Right lung (tissue), 5 donors: ENCODE data around the gene PFDN5. TPM values are rescaled to one million over a fixed set of nuclear protein-coding genes. Genes with fewer than 3 reads are reported as not detected.
"Not testable (repeated sequence)": the region's sequence is repeated elsewhere in the genome, so short reads cannot be mapped to it uniquely, and the experiment has no call there.

Experiments
- DNase-seq, 2 donors: peaks; one replicate each; pipeline ENCODE4 v3.0.0-alpha.2; 2013
- polyA plus RNA-seq, 5 donors: library from polyadenylated mRNA; unstranded; fragments of 120-200 nt; gene quantifications; one replicate each; pipeline versions ENCODE4 v1.2.1 to v1.2.3, GENCODE V29; 2013; ENCODE audit warnings: inconsistent platforms in 1 of 5, low replicate concordance in 1 of 5; ENCODE audit not compliant: insufficient read length in 5 of 5, insufficient read depth in 1 of 5

The PFDN5 gene
- polyA plus RNA-seq, 5 donors: 683 to 991 (median 734) TPM

DNA sequence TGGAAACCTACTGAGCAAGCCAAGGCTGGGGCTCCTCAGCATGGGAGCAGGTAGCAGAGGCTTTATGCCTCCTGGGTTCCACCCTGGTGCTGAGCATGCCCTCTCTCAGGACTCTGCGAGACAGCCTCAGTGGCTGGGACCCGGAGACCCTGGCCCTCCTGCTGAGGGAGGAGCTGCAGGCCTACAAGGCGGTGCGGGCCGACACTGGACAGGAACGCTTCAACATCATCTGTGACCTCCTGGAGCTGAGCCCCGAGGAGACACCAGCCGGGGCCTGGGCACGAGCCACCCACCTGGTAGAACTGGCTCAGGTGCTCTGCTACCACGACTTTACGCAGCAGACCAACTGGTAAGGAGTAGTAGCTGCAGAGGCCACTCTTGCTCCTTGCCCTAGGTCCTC is 18.8 kb upstream of the PFDN5 start:
- no peak for DNase-seq

DNA sequence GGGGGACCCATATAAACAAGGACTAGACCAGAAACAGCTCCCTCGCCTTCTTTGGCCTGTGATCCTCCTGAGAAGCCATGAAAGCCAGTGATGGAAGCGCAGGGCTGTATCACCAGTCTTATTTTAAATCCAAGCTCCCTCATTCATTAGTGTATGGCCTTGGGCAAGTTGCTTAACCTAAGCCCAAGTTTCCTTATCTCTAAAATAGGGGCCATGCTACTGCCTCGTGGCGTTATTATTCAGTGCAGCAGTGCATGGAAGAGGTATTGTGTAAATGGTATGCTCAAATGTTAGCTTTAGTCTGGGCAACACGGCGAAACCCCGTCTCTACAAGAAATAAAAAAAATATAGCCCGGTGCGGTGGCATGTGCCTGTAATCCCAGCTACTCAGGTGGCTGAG is 17.4 kb upstream of the PFDN5 start:
- DNase-seq: no peak

DNA sequence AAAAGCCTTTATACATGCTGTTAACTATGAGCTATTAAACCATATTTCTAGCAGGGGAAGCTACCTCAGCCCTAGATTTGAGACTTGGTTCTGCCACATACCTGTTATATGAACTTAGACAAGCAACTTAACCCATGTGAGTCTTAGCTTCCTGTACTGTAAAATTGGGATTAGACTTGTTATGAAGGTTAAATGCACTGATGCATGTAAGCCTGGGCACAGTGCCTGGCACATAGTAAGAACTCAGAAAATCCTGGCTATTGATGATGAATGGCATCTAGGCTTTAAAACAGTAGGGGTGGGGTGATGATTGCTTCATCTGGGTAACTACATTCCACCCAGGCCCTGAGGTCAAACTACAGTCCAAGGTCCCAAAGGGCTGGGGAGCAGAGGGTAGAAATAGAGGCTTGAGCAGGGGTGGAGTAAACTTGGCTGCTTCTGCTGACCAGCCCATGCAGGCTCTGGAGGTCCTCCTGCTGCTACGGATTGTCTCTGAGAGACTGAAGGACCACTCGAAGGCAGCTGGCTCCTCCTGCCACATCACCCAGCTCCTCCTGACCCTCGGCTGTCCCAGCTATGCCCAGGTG is 16.0 kb upstream of the PFDN5 start:
- no peak for DNase-seq

DNA sequence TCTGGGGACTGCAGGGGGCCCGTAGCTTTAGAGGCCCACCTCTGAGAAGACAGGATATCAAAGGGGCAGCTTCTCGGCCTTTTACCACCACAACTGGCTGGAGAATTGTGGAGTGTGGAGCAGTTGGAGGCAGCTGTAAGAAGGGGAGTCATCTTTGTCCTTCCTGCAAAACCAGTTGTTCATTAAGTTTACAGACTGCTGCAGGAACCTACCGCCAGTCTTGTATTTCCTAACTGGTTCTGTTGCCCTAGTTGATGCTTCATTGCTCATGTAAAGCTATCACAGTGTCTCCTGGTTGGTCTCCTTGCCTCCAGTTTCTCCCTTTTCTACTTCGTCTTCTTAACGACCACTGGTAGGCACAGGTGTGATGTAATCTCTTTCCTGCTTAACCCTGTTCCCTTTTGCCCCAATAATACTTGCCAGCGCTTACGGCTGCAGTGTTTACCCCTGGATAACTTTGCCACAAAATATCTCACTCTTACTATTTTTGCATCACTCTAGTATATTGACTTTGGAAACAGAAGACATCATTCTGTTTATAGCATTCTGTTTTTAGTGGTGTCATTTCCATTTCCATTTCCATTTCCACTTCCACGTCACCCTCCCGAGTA is 15.3 kb upstream of the PFDN5 start:
- no peak for DNase-seq

DNA sequence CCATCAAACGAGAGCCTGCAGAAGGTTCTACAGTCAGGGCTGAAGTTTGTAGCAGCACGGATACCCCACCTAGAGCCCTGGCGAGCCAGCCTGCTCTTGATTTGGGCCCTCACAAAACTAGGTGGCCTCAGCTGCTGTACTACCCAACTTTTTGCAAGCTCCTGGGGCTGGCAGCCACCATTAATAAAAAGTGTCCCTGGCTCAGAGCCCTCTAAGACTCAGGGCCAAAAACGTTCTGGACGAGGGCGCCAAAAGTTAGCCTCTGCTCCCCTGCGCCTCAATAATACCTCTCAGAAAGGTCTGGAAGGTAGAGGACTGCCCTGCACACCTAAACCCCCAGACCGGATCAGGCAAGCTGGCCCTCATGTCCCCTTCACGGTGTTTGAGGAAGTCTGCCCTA is 8.9 kb upstream of the PFDN5 start:
- DNase-seq: no peak

DNA sequence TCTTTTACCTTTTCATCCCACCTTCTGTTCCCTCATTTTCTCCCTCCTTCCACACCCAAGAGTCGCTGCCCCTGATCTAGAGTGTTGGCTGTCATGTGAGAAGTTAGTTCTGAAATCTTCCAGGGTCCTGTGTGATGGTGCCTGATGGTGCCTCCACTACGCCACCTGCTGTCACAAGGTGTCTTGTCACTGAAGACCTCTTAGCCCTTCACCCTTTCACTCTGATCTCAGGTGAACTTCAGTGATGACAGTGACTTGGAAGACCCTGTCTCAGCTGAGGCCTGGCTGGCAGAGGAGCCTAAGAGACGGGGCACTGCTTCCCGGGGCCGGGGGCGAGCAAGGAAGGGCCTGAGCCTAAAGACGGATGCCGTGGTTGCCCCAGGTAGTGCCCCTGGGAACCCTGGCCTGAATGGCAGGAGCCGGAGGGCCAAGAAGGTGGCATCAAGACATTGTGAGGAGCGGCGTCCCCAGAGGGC is 7.6 kb upstream of the PFDN5 start:
- peak in 1 of 2 donors; percentile 45 for DNase-seq

DNA sequence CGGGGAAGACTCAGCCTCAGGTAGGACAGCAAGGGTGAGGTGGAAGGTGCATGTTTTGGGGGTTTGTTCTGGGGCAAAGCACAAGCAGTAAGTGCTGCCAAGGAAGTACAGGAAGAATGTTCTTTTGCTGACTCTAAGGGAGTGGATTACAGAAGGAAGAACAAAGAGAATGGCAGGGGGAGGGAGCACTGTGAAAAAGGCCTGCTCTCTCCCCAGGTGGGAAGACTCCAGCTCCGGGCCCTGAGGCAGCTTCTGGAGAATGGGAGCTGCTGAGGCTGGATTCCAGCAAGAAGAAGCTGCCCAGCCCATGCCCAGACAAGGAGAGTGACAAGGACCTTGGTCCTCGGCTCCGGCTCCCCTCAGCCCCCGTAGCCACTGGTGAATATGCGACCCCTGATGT is 7.0 kb upstream of the PFDN5 start:
- DNase-seq: no peak

DNA sequence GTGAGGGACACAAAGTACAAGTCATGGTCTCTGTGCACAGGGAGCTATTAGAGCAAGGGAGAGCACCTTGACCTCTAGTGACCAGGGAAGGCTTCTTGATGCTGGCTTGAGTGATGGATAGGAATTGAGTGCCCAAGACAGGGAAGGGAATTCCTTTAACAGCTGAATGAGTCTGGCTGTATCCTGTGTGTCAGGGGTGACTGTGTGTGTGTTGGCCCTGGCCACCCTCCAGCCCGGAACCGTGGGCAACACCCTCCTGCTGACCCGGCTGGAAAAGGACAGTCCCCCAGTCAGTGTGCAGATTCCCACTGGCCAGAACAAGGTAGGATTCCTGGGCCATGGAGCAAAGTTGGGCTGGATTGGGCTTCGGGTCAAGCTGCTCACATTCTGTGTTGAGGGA is 5.5 kb upstream of the PFDN5 start:
- no peak for DNase-seq

DNA sequence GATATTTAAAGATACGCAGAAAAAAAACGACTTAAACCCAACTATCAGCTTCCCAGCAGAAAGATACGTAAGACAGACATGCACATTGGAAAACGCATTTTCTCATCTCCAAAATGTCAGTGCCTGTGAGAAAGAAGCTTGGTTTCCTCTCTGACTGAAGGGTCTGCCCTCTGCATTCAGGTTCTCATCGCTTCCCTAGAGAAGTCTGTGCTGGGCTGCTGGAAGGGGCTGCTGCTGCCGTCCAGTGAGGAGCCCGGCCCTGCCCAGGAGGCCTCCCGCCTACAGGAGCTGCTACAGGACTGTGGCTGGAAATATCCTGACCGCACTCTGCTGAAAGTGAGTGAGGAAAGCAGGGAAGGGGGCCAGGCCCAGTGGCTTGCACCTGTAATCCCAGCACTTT is 4.7 kb upstream of the PFDN5 start:
- DNase-seq: no peak

DNA sequence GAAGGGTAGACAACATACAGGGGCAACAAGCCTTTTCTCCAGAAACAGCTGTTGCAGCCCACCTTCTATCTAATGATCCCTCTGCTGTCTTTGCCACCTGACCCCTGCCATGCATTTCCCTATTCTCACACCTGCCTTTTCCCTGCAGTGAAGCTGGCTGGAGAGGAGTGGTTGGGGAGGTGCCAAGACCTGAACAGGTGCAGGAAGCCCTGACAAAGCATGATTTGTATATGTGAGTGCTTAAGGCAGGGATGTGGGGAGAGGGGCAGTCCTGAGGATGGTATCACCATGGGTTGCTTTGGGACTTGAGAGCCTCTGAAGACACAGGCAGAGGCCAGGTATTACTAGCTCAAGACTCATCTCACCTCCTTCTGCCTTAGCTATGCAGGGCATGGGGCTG is 2.9 kb upstream of the PFDN5 start:
- no peak for DNase-seq

DNA sequence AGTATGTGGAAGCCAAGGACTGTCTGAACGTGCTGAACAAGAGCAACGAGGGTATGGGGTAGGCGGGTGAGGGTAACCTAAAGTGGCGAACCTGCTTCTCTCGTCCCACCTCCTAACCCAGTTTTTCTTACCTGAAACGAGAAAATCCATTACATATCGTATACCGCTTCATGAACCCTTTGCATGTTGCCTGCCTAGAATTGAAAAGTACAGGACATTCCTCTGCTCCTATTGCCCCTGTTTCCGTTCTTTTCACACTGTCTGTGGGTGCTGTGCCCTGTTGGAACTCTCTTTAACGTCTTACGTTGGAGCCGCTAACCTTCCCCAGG is 513 bp downstream of the PFDN5 start:
- no peak for DNase-seq

DNA sequence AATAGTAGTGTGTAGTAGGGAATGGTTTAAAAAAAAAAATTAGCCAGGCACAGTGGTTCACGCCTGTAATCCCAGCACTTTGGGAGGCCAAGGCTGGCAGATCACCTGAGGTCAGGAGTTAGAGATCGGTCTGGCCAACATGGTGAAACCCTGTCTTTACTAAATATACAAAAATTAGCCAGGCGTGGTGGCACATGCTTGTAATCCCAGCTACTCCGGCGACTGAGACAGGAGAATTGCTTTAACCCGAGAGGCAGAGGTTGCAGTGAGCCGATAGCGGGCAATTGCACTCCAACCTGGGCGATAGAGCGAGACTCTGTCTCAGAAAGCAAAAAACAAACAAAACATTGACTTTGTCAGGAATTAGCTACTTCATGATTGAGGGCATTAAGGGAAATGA is 1.8 kb downstream of the PFDN5 start:
- not testable (repeated sequence) for DNase-seq

DNA sequence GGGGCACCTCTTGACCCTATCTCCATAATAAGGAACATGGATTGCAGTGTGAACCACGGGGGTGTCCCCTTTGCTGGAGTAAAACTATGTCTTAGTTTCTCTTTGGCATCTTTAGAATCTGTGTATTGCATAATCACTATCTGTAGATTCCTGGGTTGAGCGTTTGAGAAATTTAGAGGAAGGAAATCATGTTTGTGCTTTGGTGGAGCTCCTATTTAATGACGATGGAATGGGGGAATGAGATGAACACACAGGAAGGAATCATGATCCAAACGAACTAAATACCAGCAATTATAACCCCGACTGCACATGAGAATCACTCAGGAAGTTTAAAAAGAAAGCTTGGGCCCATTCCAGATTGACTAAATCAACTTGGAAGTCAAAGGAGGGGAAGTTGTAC is 2.8 kb downstream of the PFDN5 start:
- no peak for DNase-seq

DNA sequence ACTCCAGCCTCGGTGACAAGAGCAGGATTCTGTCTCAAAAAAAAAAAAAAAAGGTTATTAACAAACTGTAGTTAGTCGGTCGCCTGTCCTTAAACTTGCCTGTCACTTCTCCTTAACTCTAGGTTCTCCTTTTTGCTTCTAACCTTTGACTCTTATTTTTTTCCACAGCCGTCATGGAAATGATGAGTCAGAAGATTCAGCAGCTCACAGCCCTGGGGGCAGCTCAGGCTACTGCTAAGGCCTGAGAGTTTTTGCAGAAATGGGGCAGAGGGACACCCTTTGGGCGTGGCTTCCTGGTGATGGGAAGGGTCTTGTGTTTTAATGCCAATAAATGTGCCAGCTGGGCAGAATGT is 3.7 kb downstream of the PFDN5 start:
- no peak for DNase-seq

DNA sequence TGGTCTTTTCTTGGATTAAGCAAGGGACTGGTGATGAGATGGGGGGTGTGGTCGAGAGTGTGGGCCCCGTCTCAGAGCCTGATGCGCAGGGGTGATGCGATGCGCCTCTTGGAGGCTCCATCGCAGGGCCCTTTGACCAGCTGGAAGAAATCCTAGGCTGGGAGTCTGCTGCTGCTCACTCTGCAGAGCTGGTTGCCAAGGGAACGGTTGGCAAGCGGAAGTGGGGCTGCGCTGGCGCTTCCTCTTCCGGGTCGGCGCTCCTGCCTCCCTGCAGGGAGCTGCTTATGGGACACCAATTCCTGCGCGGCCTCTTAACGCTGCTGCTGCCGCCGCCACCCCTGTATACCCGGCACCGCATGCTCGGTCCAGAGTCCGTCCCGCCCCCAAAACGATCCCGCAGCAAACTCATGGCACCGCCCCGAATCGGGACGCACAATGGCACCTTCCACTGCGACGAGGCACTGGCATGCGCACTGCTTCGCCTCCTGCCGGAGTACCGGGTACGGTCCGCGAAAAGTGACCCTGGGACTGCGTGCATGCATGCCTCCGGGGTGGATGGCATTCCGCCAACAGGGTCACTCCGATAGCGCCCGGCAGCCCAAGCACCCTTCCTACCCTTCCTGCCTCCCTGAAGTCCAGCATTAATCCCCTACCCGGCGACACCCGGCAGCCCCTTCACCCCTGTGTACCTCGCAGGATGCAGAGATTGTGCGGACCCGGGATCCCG is 4.3 kb downstream of the PFDN5 start, which contains the start of gene MYG1:
Gene MYG1 (plus strand): TSS at position 242 of the 727 bp plus-strand sequence. CDS start 43 bp downstream, at position 285.
- peak; percentile 90 to 91 for DNase-seq

DNA sequence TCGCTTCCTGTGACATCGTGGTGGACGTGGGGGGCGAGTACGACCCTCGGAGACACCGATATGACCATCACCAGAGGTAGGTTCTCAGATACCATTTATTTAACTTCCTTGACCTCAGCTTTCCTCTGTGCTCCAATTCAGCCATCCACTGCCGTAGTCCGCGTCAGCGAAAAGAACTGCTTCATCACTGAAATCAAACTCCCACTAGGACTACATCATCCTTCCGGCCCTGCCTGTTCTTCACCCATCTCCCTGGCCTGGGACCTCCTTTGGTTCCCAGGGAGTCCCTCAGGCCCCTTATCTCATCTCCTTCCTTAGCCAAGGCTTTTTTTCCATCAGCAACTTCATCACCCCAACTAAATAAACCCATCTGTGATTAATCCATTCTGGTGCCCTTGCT is 4.8 kb downstream of the PFDN5 start:
- no peak for DNase-seq

DNA sequence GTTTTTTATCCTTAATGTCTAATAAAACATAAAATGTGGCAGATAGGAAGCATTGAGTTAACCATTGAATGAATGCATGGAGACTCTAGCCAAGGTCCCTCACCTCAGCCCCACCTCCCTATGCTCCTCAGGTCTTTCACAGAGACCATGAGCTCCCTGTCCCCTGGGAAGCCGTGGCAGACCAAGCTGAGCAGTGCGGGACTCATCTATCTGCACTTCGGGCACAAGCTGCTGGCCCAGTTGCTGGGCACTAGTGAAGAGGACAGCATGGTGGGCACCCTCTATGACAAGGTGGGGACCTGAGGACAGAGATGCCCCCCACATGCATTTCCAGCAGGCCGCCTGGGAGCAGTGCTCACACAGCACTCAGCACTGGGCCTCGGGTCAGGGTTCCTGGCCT is 7.6 kb downstream of the PFDN5 start:
- DNase-seq: no peak

DNA sequence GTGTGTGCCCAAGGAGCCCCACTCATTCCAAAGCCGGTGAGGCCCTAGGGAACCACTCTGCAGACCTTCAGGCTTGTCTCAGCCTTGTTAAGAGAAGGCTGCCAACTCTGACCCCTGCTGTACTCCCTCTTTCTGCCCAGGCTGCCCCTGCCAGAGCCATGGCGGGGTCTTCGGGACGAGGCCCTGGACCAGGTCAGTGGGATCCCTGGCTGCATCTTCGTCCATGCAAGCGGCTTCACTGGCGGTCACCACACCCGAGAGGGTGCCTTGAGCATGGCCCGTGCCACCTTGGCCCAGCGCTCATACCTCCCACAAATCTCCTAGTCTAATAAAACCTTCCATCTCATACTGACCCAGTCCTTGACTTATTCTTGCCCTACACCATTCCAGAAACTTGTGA is 11.5 kb downstream of the PFDN5 start:
- no peak for DNase-seq

DNA sequence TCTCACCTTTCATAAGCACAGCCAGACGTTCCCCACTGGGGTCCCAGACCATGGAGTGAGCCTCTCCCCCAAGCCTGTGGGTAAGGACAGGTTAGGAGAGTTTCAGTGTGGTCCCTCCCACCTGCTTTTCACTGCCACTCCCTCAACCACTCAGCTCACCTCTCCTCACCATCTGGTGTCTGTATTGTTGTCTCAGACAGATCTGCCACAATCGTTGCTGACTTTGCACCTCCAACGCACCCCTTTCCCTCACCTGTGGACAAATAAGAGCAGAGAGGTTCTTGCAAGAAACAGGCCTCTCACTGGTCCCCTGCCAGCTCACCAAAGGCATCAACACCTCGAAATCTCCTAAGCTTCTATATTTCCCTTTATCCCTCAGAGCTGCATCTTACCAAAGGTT is 12.9 kb downstream of the PFDN5 start:
- no peak for DNase-seq

DNA sequence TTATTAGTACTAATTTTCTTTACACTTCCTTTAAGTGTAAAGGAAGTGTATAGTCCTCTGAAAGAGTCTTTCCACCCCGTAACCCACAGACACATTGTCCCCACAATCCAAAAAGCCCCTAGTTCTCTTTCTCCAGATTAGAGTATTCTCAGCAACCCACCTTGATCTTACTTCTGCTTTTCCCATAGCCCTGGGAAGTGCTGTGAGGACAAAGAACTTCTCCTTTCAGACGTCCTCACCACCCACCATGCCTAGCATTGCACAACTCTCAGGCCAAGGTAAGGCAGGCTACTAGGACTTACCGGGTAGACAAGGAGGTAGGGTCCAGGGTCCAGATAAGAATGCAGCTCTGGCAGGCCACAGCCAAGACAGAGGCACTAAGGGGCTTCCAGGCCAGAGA is 18.7 kb downstream of the PFDN5 start:
- DNase-seq: no peak

DNA sequence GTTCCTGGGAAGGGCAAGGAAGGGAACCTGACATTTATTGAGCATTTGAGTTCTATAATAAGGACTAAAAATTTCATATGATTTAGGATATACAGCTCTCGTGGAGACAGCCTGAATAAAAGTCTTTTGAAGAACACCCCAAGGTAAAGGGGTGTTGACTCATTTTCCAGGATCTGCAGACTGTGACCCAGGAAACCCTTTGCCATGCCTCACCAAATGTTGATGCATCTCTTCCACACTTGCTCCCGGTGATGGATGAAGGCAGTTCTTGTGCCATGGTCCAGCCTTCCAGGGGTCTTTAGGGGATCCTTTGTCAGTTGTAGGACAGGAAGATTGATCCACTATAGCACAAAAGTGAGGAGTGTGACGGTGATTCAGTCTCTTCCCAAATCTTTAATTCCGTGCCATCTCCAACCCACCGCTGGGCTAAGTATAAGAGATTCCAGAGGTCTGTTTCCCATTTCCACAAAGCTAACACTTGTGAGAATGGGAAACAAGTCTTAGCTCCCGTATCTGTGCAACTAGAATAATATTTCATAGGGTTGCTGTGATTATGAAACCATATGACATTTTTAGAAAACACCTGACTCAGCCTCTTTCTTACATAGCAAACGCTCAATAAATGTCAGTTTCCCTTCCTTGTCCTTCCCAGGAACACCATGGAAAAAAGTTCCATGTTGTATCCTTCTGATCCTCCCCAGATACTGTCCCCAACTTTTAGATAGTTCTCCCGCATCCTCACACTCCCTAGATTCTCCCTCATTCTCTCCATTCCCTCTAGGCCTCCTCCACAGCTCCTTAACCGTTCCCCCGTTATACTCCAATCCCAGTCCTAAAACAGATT is 25.2 kb downstream of the PFDN5 start:
- no peak for DNase-seq

DNA sequence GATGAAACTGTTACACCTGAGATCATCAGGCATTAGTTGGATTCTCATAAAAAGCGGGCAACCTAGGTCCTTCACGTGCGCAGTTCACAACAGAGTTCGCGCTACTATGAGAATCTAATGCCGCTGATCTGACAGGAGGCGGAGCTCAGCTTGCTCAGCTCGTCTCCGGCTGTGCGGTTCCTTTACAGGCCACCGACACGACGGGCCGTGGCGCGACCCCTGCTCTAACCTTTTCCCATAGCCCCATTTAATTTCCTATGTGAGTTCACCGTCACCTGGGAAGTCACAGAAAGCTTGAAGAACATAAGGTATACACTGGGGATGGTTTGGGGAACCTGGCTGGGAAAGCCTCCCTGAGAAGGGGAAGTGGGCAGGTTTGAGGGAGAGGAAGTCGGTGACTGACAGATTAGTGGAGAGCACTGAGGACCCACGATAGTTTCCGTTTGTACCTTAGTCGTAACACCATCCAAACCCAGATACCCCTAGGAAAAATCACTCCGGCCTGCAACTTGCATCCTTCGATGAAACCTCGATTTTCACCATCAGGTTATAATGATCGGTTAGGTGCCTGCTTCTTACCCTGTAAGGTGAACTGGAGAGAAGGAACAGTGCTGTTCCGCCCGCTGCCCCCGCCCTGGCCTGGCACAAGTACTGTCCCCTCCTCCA is 28.9 kb downstream of the PFDN5 start:
- DNase-seq: peak; percentile 28 to 31
